GM12878 (cell line): Measurements from ENCODE around the gene C1QB.

ENCODE experiments used
- ATF2 ChIP-seq: IDR thresholded peaks from 2 replicates; pipeline ENCODE4 v1.6.1; 2012; ENCODE audit warnings: low read length, inconsistent platforms
- CBX3 ChIP-seq: fragments of 200-600 bp; sonication (generic); IDR thresholded peaks from 2 replicates; pipeline ENCODE4 v1.6.1; 2016; ENCODE audit warnings: low read depth, borderline replicate concordance
- CHD1 ChIP-seq: IDR thresholded peaks from 2 replicates; pipeline ENCODE4 v1.6.1; 2012; ENCODE audit warnings: low read depth, low read length, improper control_type of control experiment
- EZH2 ChIP-seq: IDR thresholded peaks from 2 replicates; pipeline ENCODE4 v1.6.1; 2012; ENCODE audit warnings: low read depth, mild to moderate bottlenecking, control low read depth, inconsistent platforms, low read length, borderline replicate concordance; ENCODE audit not compliant: control insufficient read depth
- FOXK2 ChIP-seq: fragments of 450-650 bp; IDR thresholded peaks from 2 replicates; pipeline ENCODE4 v1.6.1; 2017; ENCODE audit warnings: mild to moderate bottlenecking, moderate library complexity
- KAT2A ChIP-seq: conservative IDR thresholded peaks from 2 replicates; pipeline ENCODE4 v1.6.1; 2011; ENCODE audit warnings: low read depth, low read length; ENCODE audit not compliant: control insufficient read depth
- NFYB ChIP-seq: IDR thresholded peaks from 2 replicates; pipeline ENCODE4 v1.6.1; 2011; ENCODE audit warnings: low read depth, mild to moderate bottlenecking, low read length, improper control_type of control experiment, moderate library complexity; ENCODE audit not compliant: insufficient read depth
- RAD21 ChIP-seq: IDR thresholded peaks from 2 replicates; pipeline ENCODE4 v1.6.1; 2011; ENCODE audit warnings: mild to moderate bottlenecking, low read depth, low read length, moderate library complexity; ENCODE audit not compliant: insufficient read depth
- RELA ChIP-seq: fragments of 450-650 bp; IDR thresholded peaks from 2 replicates; pipeline ENCODE4 v1.8.0; 2014; ENCODE audit warnings: borderline replicate concordance; ENCODE audit not compliant: partially characterized antibody
- SIN3A ChIP-seq: IDR thresholded peaks from 2 replicates; pipeline ENCODE4 v1.6.1; 2012; ENCODE audit warnings: low read depth, low read length, improper control_type of control experiment
- SMC3 ChIP-seq: IDR thresholded peaks from 2 replicates; pipeline ENCODE4 v1.6.1; 2011; ENCODE audit warnings: low read length, improper control_type of control experiment, borderline replicate concordance
- TF ChIP-seq, protein P1 (sequence below): fragments of 450-650 bp; IDR thresholded peaks from 2 replicates; pipeline ENCODE4 v1.6.1; 2016; ENCODE audit warnings: mild to moderate bottlenecking, moderate library complexity, borderline replicate concordance
- TF ChIP-seq, protein P2 (sequence below), 3 experiments: IDR thresholded peaks in 2 of 3; conservative IDR thresholded peaks in 1 of 3; 2 replicates each; pipeline ENCODE4 v1.5.1; 2011; ENCODE audit warnings: low read depth in 3 of 3, low read length in 3 of 3, mild to moderate bottlenecking in 3 of 3, control low read depth in 2 of 3, moderate library complexity in 2 of 3, inconsistent platforms in 1 of 3, mixed read lengths in 1 of 3; ENCODE audit not compliant: control insufficient read depth in 2 of 3, insufficient read depth in 1 of 3; ENCODE audit errors: extremely low read depth in 1 of 3
- TF ChIP-seq, protein P3 (sequence below): IDR thresholded peaks from 2 replicates; pipeline ENCODE4 v1.6.1; 2012; ENCODE audit warnings: mild to moderate bottlenecking, low read depth, low read length

GRCh38 chr1:22671999-22672398 is 19.0 kb downstream of the C1QB start:
- TF ChIP-seq RAD21 (no peak), FOXK2 (no peak), CHD1 (no peak), ATF2 (no peak), CBX3 (no peak), EZH2 (no peak), KAT2A (no peak), RELA (no peak), SIN3A (no peak), SMC3 (no peak), NFYB (no peak)
- TF ChIP-seq, protein P1, sequence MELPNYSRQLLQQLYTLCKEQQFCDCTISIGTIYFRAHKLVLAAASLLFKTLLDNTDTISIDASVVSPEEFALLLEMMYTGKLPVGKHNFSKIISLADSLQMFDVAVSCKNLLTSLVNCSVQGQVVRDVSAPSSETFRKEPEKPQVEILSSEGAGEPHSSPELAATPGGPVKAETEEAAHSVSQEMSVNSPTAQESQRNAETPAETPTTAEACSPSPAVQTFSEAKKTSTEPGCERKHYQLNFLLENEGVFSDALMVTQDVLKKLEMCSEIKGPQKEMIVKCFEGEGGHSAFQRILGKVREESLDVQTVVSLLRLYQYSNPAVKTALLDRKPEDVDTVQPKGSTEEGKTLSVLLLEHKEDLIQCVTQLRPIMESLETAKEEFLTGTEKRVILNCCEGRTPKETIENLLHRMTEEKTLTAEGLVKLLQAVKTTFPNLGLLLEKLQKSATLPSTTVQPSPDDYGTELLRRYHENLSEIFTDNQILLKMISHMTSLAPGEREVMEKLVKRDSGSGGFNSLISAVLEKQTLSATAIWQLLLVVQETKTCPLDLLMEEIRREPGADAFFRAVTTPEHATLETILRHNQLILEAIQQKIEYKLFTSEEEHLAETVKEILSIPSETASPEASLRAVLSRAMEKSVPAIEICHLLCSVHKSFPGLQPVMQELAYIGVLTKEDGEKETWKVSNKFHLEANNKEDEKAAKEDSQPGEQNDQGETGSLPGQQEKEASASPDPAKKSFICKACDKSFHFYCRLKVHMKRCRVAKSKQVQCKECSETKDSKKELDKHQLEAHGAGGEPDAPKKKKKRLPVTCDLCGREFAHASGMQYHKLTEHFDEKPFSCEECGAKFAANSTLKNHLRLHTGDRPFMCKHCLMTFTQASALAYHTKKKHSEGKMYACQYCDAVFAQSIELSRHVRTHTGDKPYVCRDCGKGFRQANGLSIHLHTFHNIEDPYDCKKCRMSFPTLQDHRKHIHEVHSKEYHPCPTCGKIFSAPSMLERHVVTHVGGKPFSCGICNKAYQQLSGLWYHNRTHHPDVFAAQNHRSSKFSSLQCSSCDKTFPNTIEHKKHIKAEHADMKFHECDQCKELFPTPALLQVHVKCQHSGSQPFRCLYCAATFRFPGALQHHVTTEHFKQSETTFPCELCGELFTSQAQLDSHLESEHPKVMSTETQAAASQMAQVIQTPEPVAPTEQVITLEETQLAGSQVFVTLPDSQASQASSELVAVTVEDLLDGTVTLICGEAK: no peak
- TF ChIP-seq, protein P2, sequence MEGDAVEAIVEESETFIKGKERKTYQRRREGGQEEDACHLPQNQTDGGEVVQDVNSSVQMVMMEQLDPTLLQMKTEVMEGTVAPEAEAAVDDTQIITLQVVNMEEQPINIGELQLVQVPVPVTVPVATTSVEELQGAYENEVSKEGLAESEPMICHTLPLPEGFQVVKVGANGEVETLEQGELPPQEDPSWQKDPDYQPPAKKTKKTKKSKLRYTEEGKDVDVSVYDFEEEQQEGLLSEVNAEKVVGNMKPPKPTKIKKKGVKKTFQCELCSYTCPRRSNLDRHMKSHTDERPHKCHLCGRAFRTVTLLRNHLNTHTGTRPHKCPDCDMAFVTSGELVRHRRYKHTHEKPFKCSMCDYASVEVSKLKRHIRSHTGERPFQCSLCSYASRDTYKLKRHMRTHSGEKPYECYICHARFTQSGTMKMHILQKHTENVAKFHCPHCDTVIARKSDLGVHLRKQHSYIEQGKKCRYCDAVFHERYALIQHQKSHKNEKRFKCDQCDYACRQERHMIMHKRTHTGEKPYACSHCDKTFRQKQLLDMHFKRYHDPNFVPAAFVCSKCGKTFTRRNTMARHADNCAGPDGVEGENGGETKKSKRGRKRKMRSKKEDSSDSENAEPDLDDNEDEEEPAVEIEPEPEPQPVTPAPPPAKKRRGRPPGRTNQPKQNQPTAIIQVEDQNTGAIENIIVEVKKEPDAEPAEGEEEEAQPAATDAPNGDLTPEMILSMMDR (IDR thresholded peaks at IDR 0.05 in 2 of 3, conservative IDR thresholded peaks at IDR 0.05 in 1 of 3; ENCODE audit: control insufficient read depth in 2 of 3, extremely low read depth in 1 of 3, insufficient read depth in 1 of 3, low read depth in 3 of 3, low read length in 3 of 3): no peak
- TF ChIP-seq, protein P3, sequence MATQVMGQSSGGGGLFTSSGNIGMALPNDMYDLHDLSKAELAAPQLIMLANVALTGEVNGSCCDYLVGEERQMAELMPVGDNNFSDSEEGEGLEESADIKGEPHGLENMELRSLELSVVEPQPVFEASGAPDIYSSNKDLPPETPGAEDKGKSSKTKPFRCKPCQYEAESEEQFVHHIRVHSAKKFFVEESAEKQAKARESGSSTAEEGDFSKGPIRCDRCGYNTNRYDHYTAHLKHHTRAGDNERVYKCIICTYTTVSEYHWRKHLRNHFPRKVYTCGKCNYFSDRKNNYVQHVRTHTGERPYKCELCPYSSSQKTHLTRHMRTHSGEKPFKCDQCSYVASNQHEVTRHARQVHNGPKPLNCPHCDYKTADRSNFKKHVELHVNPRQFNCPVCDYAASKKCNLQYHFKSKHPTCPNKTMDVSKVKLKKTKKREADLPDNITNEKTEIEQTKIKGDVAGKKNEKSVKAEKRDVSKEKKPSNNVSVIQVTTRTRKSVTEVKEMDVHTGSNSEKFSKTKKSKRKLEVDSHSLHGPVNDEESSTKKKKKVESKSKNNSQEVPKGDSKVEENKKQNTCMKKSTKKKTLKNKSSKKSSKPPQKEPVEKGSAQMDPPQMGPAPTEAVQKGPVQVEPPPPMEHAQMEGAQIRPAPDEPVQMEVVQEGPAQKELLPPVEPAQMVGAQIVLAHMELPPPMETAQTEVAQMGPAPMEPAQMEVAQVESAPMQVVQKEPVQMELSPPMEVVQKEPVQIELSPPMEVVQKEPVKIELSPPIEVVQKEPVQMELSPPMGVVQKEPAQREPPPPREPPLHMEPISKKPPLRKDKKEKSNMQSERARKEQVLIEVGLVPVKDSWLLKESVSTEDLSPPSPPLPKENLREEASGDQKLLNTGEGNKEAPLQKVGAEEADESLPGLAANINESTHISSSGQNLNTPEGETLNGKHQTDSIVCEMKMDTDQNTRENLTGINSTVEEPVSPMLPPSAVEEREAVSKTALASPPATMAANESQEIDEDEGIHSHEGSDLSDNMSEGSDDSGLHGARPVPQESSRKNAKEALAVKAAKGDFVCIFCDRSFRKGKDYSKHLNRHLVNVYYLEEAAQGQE: no peak
